Vagina (tissue), 2 donors: Measurements from ENCODE around the gene GHRHR. TPM values are rescaled to one million over a fixed set of nuclear protein-coding genes. Genes with fewer than 3 reads are reported as not detected.

Experiments used
- DNase-seq, 2 donors: peaks; one replicate each; pipeline ENCODE4 v3.0.0-alpha.2; 2017; ENCODE audit errors: extremely low spot score in 2 of 2
- H3K27ac ChIP-seq: fragments of 200-600 bp; sonication (generic); one replicate; pipeline ENCODE4 v1.5.1; 2019
- H3K27me3 ChIP-seq: fragments of 200-600 bp; sonication (generic); one replicate; pipeline ENCODE4 v1.5.1; 2019
- H3K36me3 ChIP-seq, 2 donors: fragments of 200-600 bp; sonication (generic); one replicate each; pipeline ENCODE4 v1.5.1; 2017 to 2019
- H3K4me1 ChIP-seq: fragments of 200-600 bp; sonication (generic); one replicate; pipeline ENCODE4 v1.5.1; 2019
- H3K4me3 ChIP-seq, 2 donors: fragments of 200-600 bp; sonication (generic); 1 replicate in 1 of 2; 2 replicates in 1 of 2; pipeline ENCODE4 v1.5.1; 2016 to 2019
- H3K9me3 ChIP-seq: fragments of 200-600 bp; sonication (generic); one replicate; pipeline ENCODE4 v1.5.1; 2019
- POLR2A ChIP-seq, 2 donors: fragments of 450-650 bp; IDR thresholded peaks; one replicate each; pipeline ENCODE4 v1.6.1; 2017; ENCODE audit warnings: antibody characterized with exemption in 2 of 2, mild to moderate bottlenecking in 2 of 2, moderate library complexity in 2 of 2
- POLR2AphosphoS5 ChIP-seq, 2 donors: sonication (generic); formaldehyde crosslinking; IDR thresholded peaks; one replicate each; pipeline ENCODE4 v1.9.0; 2017; ENCODE audit warnings: antibody characterized with exemption in 2 of 2, mild to moderate bottlenecking in 2 of 2, low read depth in 1 of 2; ENCODE audit not compliant: insufficient read depth in 1 of 2
- intact Hi-C: fragments of 100-400 bp; cut with DNase I; formaldehyde crosslinking; loops from one replicate; pipeline ENCODE4 v1.15.1; 2023
- total RNA-seq: library from RNA; depleted of rRNA; stranded (reverse); fragments of >200 nt; gene quantifications from one replicate; pipeline ENCODE4 v1.2.3, GENCODE V29; 2016
- TF ChIP-seq, protein P1 (sequence below), 3 experiments: fragments of 450-650 bp in 2 of 3; fragments of 200-600 bp in 1 of 3; sonication (generic) in 1 of 3; IDR thresholded peaks; one replicate each; pipeline ENCODE4 v1.5.1; 2017 to 2019; ENCODE audit warnings: antibody characterized with exemption in 3 of 3, mild to moderate bottlenecking in 2 of 3, moderate library complexity in 2 of 3

Gene GHRHR
- total RNA-seq, 1 donor from 2014 or later = not detected

DNA sequence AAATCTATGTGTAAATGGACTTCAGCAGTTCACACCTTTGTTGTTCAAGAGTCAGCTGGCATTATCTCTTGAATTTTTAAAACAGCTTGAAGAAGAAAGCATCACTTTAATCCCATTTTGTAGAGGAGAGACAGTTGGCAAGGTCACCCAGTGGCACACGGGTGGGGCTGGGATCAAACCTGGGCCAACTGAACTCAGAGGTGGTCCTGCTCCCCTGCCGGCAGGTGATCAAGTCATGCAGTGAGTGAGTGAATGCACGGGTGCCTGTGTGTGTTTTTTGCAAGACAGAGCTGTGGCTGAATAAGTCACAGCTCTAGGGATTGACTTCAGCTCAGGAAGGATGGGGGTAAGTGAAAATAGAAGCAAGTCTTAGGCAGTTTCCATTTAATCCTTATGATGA lies 9.5 kb downstream of the GHRHR start:
- TF ChIP-seq POLR2A (IDR thresholded peaks at IDR 0.05) = no peak
- no peak for TF ChIP-seq POLR2AphosphoS5 (IDR thresholded peaks at IDR 0.05; ENCODE audit: insufficient read depth in 1 of 2, low read depth in 1 of 2)
- TF ChIP-seq, protein P1, sequence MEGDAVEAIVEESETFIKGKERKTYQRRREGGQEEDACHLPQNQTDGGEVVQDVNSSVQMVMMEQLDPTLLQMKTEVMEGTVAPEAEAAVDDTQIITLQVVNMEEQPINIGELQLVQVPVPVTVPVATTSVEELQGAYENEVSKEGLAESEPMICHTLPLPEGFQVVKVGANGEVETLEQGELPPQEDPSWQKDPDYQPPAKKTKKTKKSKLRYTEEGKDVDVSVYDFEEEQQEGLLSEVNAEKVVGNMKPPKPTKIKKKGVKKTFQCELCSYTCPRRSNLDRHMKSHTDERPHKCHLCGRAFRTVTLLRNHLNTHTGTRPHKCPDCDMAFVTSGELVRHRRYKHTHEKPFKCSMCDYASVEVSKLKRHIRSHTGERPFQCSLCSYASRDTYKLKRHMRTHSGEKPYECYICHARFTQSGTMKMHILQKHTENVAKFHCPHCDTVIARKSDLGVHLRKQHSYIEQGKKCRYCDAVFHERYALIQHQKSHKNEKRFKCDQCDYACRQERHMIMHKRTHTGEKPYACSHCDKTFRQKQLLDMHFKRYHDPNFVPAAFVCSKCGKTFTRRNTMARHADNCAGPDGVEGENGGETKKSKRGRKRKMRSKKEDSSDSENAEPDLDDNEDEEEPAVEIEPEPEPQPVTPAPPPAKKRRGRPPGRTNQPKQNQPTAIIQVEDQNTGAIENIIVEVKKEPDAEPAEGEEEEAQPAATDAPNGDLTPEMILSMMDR (IDR thresholded peaks at IDR 0.05) = no peak
- intact Hi-C loops = no loop called here
- no peak for DNase-seq
- Histone ChIP-seq H3K27ac (no peak overlapping the region), H3K4me3 (no peak overlapping the region), H3K9me3 (no peaks in the 10 kb centered on the region), H3K4me1 (no peaks in the 10 kb centered on the region), H3K27me3 (no peaks in the 10 kb centered on the region), H3K36me3 (no peaks in the 10 kb centered on the region)

GRCh38 chr7:30973791-30974604 lies 10.2 kb downstream of the GHRHR start:
- Histone ChIP-seq H3K36me3 (no peaks in the 10 kb centered on the region), H3K9me3 (no peaks in the 10 kb centered on the region), H3K27me3 (no peaks in the 10 kb centered on the region), H3K4me1 (no peaks in the 10 kb centered on the region), H3K4me3 (no peak overlapping the region), H3K27ac (no peak overlapping the region)
- intact Hi-C loops = no loop called here
- TF ChIP-seq, protein P1 (IDR thresholded peaks at IDR 0.05) = no peak
- TF ChIP-seq POLR2AphosphoS5 (IDR thresholded peaks at IDR 0.05; ENCODE audit: insufficient read depth in 1 of 2, low read depth in 1 of 2) (no peak), POLR2A (IDR thresholded peaks at IDR 0.05) (no peak)
- DNase-seq = peak; percentile 74 to 91

DNA sequence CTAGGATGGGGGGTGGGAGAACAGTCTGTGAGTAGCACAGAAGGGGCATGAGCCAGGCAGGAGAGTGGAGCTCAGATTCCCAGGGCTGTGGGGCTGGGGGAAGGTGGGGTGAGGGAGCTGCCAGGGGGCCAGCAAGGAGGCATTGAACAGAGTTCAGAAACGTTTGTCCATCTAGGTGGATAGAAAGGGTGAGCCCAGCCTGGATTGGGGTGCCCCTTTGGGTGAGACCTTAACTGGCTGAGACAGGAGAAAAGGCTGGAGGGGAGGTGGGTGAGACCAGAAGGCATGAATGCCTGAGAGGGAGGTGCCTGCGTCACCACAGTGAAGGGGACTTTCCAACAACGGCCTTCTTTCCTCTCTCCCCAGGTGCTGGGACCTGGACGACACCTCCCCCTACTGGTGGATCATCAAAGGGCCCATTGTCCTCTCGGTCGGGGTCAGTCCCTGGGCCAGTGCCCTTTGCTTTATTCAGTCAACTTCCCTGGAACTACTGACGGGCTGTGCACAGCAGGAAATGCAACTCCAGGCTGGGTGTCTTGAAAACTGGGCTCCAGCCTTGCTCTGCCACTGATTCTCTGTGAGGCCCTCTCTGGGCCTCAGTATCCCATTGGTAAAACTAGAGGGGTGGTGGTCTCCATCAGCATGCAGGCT lies 11.0 kb downstream of the GHRHR start:
- Histone ChIP-seq H3K27ac (no peak overlapping the region), H3K27me3 (no peaks in the 10 kb centered on the region), H3K36me3 (no peaks in the 10 kb centered on the region), H3K9me3 (no peaks in the 10 kb centered on the region), H3K4me3 (no peak overlapping the region), H3K4me1 (no peaks in the 10 kb centered on the region)
- no peak for TF ChIP-seq POLR2A (IDR thresholded peaks at IDR 0.05)
- TF ChIP-seq, protein P1 (IDR thresholded peaks at IDR 0.05) = peak; percentile 27 to 39 (median 32)
- TF ChIP-seq POLR2AphosphoS5 (IDR thresholded peaks at IDR 0.05; ENCODE audit: insufficient read depth in 1 of 2, low read depth in 1 of 2) = no peak
- DNase-seq = peak; percentile 62 to 79
- intact Hi-C loops = loop anchor here (5.0 kb wide), 1 partner anchor 172 kb away; no protein-coding TSS in a partner anchor

GRCh38 chr7:30975256-30975899 lies 11.6 kb downstream of the GHRHR start:
- no peak for TF ChIP-seq POLR2A (IDR thresholded peaks at IDR 0.05)
- TF ChIP-seq, protein P1 (IDR thresholded peaks at IDR 0.05) = no peak
- no peak for TF ChIP-seq POLR2AphosphoS5 (IDR thresholded peaks at IDR 0.05; ENCODE audit: insufficient read depth in 1 of 2, low read depth in 1 of 2)
- Histone ChIP-seq H3K27ac (no peak overlapping the region), H3K9me3 (no peaks in the 10 kb centered on the region)

More at GRCh38 chr7:30975256-30975899, 11.6 kb downstream of the GHRHR start:
- H3K36me3 ChIP-seq = no peaks in the 10 kb centered on the region
- H3K4me3 ChIP-seq = no peak overlapping the region
- peak in 1 of 2 donors; percentile 58 for DNase-seq
- intact Hi-C loops = loop anchor here (5.0 kb wide), 1 partner anchor 173 kb away; no protein-coding TSS in a partner anchor
- no peaks in the 10 kb centered on the region for H3K4me1 ChIP-seq
- no peaks in the 10 kb centered on the region for H3K27me3 ChIP-seq
